T-helper 17 cell (primary cell): Measurements from ENCODE around the gene ATP2A2. TPM values are rescaled to one million over a fixed set of nuclear protein-coding genes. Genes with fewer than 3 reads are reported as not detected.

Source experiments
- ATAC-seq: fragments of 150-1000 bp; cut with Tn5 transposase; 2 replicates; pipeline ENCODE4 v1.10.0; 2021; ENCODE audit warnings: mild to moderate bottlenecking, moderate library complexity
- DNase-seq, 3 donors: peaks; one replicate each; pipeline versions ENCODE4 v3.0.0 to v3.0.0-alpha.2; 2020 to 2021
- H3K9me3 ChIP-seq: one replicate; pipeline ENCODE4 v1.7.0; 2013; ENCODE audit warnings: low read length, mild to moderate bottlenecking; ENCODE audit not compliant: control insufficient read depth, poor library complexity, severe bottlenecking
- H3K27ac Mint-ChIP-seq: one replicate; pipeline ENCODE4 v1.8.0; 2022; ENCODE audit warnings: mild to moderate bottlenecking, moderate library complexity, mixed read lengths
- H3K27me3 Mint-ChIP-seq: one replicate; pipeline ENCODE4 v1.8.0; 2022; ENCODE audit warnings: mixed read lengths
- H3K36me3 Mint-ChIP-seq: one replicate; pipeline ENCODE4 v1.8.0; 2022; ENCODE audit warnings: low read depth, mixed read lengths
- H3K4me1 Mint-ChIP-seq: one replicate; pipeline ENCODE4 v1.8.0; 2022; ENCODE audit warnings: mild to moderate bottlenecking, mixed read lengths
- H3K4me3 Mint-ChIP-seq: one replicate; pipeline ENCODE4 v1.8.0; 2022; ENCODE audit warnings: mild to moderate bottlenecking, moderate library complexity, mixed read lengths
- total RNA-seq, 4 donors: library from RNA in 2 of 4; stranded (reverse) in 2 of 4; gene quantifications; one replicate each; pipeline ENCODE4 v1.2.3 and lab custom pipeline; 2022 to 2026

Gene ATP2A2
- total RNA-seq, 2 donors from 2014 or later: 109 to 116 TPM

DNA sequence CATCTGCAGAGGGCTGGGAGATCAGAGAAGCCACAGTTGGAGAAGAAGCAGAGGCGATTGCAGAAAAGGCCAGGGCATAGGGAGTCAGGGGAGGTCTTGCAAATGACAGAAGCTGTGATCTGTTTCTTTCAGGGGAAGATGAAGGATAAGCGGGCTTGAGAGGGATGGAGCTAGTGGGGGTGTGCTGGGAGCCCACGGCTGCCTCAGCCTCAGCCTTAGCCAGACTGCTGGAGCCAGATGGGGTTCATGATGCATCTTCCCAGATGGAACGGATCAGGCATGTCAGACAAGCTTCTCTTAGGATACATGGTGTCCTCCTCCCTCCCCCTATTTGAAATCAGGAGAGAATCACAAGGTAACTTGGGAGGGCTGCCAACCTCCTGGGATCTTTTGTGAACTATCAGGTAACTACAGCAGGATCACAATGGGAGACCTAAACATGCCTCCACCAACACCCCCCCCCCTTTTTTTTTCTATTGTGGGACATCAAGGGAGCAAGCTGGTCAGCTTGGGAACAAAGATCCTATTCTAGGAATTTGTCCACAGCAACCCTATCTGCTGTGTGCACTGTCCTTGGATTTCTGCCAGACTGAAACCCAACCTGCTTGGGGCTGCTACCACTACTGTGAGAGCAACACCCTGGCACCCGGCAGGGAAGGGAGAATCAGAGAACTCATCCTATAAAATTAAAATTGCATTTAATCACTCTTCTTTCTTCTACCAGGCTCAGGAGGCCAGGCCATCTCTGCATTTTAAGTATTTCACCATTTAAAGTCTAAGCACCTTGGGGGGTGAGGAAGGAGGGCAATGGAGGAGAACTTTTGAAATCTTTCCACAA, 10.7 kb upstream of the ATP2A2 start:
- no peaks in the 10 kb centered on the region for H3K36me3 Mint-ChIP-seq
- no peaks in the 10 kb centered on the region for H3K9me3 ChIP-seq
- peak overlapping the region; percentile 11 for H3K27ac Mint-ChIP-seq
- H3K27me3 Mint-ChIP-seq: peaks cover 36% of the 10 kb centered on the region
- ATAC-seq (no peak), DNase-seq (no peak)
- H3K4me3 Mint-ChIP-seq: no peak overlapping the region
- peaks cover 2% of the 10 kb centered on the region for H3K4me1 Mint-ChIP-seq

DNA sequence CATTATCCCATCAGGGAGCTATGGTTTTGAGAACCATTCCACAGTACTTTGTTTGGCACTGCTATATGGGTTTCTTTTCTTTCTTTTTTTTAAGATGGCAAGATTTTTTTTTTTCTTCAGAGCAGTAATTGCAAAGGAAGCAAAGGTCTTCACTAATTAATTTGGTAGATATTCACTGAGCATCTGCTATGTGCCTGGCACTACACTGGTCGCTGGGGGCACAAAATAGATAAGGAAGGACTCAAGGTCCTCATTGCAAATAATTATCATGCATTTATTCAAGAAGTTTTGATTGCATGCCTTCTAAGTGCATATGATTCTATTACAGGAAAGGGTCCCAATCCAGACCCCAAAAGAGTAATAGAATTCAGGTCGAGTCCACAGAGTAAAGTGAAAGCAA, 10.0 kb upstream of the ATP2A2 start:
- H3K36me3 Mint-ChIP-seq: no peaks in the 10 kb centered on the region
- DNase-seq (no peak), ATAC-seq (no peak)
- H3K9me3 ChIP-seq: no peaks in the 10 kb centered on the region
- no peak overlapping the region for H3K4me3 Mint-ChIP-seq
- peaks cover 2% of the 10 kb centered on the region for H3K4me1 Mint-ChIP-seq
- H3K27ac Mint-ChIP-seq: no peak overlapping the region
- H3K27me3 Mint-ChIP-seq: peaks cover 36% of the 10 kb centered on the region

DNA sequence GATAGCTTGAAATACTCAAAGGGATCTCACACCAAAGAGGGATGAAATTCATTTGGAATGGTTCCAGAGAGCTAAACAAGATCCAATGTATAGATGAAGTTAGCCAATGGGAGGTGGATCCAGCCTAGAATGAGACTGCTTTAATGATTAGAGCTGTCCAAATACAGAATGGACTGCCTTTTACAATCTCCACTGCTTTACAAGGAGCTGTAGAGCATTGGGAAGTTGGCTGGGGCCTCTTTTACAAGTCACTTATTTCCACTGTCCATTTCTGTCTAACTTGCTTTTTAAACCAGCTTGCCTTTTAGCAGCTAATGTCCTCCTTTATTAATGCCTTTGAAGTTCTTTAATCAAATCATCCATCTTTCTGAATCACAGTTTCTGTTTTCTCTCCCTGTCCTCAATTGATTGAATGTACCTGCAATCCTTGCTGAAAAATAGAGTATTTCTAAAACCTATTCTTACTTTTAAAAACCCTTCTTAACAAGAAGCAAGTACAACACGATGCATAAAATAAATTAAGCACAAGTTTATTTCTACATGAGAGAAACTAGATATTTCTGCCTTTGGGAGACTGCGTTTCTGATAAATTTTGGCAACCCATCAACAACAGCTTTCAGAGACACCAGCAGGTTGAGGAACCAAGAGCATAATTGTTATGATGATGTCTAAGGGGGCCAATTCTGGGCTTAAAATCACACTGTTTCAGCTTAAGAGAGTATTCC, 3.4 kb upstream of the ATP2A2 start:
- peaks cover 13% of the 10 kb centered on the region for H3K4me1 Mint-ChIP-seq
- H3K36me3 Mint-ChIP-seq: peaks cover 2% of the 10 kb centered on the region
- peaks cover under 1% of the 10 kb centered on the region for H3K27me3 Mint-ChIP-seq
- no peak overlapping the region for H3K27ac Mint-ChIP-seq
- no peak for DNase-seq
- H3K9me3 ChIP-seq: no peaks in the 10 kb centered on the region
- H3K4me3 Mint-ChIP-seq: no peak overlapping the region
- no peak for ATAC-seq

DNA sequence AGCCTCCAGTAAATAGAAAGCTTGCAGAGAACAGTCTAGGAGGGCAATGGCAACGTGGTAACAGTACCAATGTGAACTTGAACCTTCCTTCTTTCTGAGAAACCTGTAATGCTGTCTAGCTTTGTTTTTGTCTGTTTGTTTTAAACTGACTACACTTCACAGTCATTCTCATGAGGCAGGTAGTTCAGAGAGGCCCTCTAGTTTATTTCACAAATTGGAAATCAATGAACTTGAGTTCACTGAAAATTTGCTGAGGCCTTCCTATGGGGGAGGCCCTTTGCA, 2.9 kb upstream of the ATP2A2 start:
- ATAC-seq (no peak), DNase-seq (no peak)
- no peaks in the 10 kb centered on the region for H3K9me3 ChIP-seq
- Mint-ChIP-seq H3K4me1 (peaks cover 18% of the 10 kb centered on the region), H3K27me3 (no peaks in the 10 kb centered on the region), H3K27ac (no peak overlapping the region), H3K4me3 (no peak overlapping the region), H3K36me3 (peaks cover 2% of the 10 kb centered on the region)

DNA sequence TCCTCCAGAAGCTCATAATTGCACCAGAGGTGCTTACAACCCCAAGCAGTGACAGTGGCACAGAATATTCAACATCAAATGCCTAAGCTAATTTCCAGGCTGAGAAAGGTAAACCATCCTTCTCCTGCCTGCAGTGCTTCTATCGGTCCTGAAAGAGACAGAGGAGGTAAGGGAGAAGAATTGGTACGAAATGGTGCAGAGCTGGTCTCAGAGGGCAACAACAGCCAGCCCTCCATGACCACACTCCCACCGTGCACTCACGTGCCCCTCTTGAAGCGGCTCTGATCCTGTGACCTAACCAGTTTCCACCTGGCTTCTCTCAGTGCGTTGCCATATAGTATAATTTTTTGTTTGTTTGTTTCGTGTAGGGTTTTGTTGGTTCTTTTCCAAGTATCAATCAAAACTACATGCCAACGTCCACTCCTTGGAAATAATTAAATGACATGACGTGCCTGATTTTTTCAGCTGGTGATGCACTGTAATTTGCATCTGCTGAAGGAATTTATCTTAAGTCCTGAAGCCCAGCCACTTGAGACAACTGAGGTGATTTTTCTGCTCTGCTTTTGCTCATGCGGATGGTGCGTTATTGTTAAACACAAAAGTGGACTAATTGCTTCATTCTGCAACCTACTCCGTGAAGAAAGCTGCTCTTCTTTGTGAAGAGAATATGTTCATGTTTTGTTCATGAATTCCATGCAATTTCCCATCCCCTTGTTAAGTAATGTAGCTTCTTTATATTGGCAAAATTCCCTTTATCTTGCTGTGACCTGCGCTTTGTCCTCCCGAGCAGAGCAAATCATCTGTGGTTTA, 1.3 kb upstream of the ATP2A2 start:
- peaks cover 2% of the 10 kb centered on the region for H3K36me3 Mint-ChIP-seq
- no peaks in the 10 kb centered on the region for H3K27me3 Mint-ChIP-seq
- peak overlapping the region; percentile 92 for H3K27ac Mint-ChIP-seq
- peak overlapping the region; percentile 89 for H3K4me3 Mint-ChIP-seq
- no peaks in the 10 kb centered on the region for H3K9me3 ChIP-seq
- DNase-seq (no peak), ATAC-seq (no peak)
- H3K4me1 Mint-ChIP-seq: peaks cover 31% of the 10 kb centered on the region

DNA sequence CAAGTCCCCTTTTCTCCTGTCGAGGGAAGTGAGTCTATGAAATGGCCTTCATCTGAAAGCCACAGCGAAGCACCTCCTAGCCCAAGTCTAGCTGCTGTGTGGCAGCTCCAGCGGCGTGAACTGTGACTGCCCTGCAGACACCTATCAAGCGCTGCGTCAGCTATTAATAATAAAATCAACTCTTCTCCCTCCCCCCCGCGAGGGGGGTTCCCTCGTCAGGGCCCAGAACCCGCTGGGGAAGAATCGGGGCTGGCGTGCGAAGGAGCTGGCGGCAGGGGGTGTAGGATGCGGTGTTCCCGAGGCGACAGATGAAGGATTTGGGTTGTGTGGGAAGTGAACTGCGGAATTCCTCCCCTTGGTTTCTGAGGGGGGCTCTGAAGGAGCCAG, 662 bp upstream of the ATP2A2 start:
- Mint-ChIP-seq H3K4me1 (peaks cover 36% of the 10 kb centered on the region), H3K27me3 (no peaks in the 10 kb centered on the region), H3K27ac (peak overlapping the region; percentile 92), H3K36me3 (peaks cover 5% of the 10 kb centered on the region), H3K4me3 (peak overlapping the region; percentile 89)
- DNase-seq (peak; percentile 42 to 54 (median 49)), ATAC-seq (peak; percentile 27)
- no peaks in the 10 kb centered on the region for H3K9me3 ChIP-seq

DNA sequence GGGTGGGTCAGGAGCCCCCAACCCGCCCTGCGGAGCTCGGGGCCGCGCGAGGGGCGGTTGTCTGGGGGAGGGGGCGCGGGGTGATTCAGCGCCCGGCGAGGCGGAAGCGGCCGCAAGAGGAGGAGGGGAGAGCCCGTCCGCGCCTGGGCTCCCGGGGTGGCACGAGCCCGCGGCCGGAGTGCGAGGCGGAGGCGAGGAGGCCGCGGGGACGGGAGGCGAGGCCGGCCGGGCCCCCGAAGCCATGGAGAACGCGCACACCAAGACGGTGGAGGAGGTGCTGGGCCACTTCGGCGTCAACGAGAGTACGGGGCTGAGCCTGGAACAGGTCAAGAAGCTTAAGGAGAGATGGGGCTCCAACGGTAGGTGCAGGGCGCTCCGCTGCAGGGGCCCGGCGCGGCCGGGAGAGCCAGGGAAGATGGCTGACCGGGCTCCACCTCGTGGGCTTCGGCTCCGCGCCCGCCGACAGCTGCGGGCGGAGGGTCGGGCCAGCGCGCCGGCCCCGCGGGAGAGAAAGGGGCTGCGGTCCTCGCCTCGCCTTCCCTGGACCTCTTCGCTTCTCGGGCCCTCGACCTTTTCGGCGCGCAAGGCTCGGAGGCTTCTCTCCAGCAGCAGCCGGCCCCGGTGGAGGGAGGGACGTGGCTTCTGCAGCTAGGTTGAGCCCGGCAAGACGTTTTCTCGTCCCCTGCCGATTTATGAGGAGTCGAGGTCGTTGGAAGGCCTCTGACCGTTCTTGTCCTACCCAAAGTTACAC, 677 bp downstream of the ATP2A2 start:
- ATAC-seq (peak; percentile 20), DNase-seq (peak in 1 of 3 donors; percentile 14)
- H3K27ac Mint-ChIP-seq: peak overlapping the region; percentile 90
- peaks cover 5% of the 10 kb centered on the region for H3K36me3 Mint-ChIP-seq
- no peaks in the 10 kb centered on the region for H3K27me3 Mint-ChIP-seq
- H3K9me3 ChIP-seq: no peaks in the 10 kb centered on the region
- H3K4me3 Mint-ChIP-seq: peak overlapping the region; percentile 92
- peaks cover 41% of the 10 kb centered on the region for H3K4me1 Mint-ChIP-seq

DNA sequence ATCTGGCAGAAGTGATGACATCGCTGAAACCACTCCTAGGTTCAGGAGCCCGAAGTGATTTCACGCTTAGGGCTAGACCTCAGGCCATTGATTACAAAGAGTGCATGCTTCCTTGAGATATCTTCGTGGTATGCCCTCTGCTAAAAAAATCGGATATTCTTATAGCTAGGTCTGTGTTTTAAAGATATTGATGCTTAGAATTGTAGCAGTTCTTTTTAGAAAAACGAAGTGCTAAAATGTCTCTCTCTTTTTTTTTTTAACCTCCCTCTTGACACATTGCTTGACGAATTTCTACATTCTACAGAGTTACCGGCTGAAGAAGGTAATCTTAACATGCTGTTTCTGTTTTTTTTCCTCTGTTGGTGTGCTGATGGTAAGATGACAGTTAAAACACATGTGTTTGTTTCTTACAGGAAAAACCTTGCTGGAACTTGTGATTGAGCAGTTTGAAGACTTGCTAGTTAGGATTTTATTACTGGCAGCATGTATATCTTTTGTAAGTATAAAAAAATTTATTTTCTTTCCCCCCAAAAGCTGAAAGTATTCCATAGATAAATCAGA, 1.3 kb downstream of the ATP2A2 start:
- no peaks in the 10 kb centered on the region for H3K9me3 ChIP-seq
- Mint-ChIP-seq H3K36me3 (peaks cover 5% of the 10 kb centered on the region), H3K27ac (peak overlapping the region; percentile 90), H3K4me3 (peak overlapping the region; percentile 92), H3K4me1 (peaks cover 42% of the 10 kb centered on the region), H3K27me3 (no peaks in the 10 kb centered on the region)
- ATAC-seq: no peak
- no peak for DNase-seq

DNA sequence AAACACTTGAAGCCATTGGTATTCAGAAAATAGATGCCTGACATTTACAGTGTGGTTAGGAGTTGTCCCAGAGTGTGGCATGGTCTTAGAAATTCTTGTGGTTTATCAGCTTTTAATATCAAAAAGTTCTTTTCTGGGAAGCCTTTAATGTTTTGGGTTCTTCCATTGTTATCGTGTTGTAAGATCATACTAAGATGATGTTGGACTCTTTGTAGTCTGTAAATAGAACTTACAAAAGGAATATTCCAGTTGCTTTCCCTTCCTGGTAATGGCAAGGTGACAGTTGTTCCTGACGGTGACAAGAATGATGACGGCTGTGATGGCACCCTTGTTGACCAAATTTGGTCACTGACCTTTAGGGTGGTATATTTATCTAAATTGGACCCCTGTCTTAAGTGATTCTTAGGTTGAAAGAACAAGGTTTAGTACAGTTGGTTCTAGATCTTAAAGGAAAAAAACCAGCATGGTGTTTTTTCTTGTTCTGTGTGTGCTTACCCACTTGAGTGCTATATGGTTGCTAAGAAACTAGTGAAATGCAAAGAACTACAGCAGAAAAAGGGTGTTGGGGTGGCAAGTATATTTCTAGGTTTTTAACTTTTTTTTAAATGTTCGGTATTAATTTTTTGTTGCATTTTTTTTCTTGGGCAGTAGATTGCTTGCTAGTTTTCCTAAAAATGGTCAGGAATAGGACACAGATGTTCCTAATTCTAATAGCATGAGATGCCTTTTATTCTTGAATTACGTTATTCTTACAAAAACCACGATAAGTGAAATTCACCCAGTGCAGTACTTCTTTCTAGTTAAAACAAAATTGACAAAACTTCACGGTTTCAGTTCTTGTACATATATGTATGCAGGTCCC, 2.1 kb downstream of the ATP2A2 start:
- H3K36me3 Mint-ChIP-seq: peaks cover 5% of the 10 kb centered on the region
- ATAC-seq: no peak

DNA sequence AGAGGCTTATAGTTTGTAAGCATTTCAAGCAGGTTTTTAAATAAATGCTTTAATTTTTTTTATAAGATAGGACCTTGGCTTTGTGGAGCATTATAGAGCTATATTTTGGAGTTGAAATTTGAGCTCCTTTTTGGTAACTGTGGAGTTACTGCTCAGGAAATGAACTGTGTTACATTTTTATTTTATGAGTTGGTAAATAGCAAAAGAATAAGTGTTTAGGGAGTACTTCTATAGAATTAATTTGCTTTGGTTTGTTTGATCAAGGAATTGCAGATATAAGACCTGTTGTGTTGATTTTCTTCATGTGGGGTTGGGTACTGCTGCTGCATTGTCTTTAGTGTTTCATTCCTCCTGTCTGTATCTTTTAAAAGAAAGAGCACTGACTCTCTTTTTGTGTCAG, 3.5 kb downstream of the ATP2A2 start:
- Mint-ChIP-seq H3K4me1 (peaks cover 51% of the 10 kb centered on the region), H3K4me3 (peak overlapping the region; percentile 83), H3K27me3 (no peaks in the 10 kb centered on the region), H3K27ac (peak overlapping the region; percentile 90), H3K36me3 (peaks cover 9% of the 10 kb centered on the region)
- no peak for ATAC-seq
- no peaks in the 10 kb centered on the region for H3K9me3 ChIP-seq
- no peak for DNase-seq

More for the DNA sequence above, 2.1 kb downstream of the ATP2A2 start:
- Mint-ChIP-seq H3K4me1 (peaks cover 42% of the 10 kb centered on the region), H3K27me3 (no peaks in the 10 kb centered on the region), H3K27ac (peak overlapping the region; percentile 90), H3K4me3 (peak overlapping the region; percentile 92)
- H3K9me3 ChIP-seq: no peaks in the 10 kb centered on the region
- DNase-seq: no peak

DNA sequence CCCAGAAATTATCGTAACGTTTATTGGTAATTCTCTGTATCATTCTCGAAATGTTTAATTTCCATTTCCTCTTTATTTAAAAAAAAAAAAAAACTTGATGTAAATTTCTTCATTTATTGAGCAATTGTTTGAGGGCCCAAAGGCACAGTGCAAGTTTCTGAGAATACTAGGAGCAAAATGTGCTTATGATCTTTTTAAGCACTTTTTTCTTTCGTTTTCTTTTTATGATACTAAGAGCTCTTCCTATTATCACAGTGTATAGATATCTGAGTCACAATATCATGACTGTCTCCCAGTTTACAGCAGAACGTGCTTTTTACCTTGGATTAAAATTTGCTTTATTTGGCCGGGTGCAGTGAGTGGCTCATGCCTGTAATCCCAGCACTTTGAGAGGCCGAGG, 5.6 kb downstream of the ATP2A2 start:
- H3K4me3 Mint-ChIP-seq: peak overlapping the region; percentile 86
- H3K9me3 ChIP-seq: no peaks in the 10 kb centered on the region
- H3K27me3 Mint-ChIP-seq: no peaks in the 10 kb centered on the region
- peaks cover 8% of the 10 kb centered on the region for H3K36me3 Mint-ChIP-seq
- DNase-seq: no peak
- peak overlapping the region; percentile 90 for H3K27ac Mint-ChIP-seq
- no peak for ATAC-seq
- H3K4me1 Mint-ChIP-seq: peaks cover 47% of the 10 kb centered on the region

DNA sequence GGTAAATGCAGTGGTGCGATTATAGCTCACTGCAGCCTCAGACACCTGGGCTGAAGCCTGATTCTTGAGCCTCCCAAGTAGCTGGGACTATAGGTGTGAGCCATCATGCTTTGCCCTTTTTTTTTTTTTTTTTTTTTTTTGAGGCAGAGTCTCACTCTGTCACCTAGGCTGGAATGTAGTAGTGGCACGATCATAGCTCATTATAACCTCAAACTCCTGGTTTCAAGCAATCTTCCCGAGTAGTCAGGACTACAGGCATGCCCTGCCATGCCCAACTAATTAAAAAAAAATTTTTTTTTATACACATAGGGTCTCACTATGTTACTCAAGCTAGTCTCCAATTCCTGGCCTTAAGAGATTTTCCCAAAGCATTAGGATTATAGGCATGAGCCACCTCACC, 6.9 kb downstream of the ATP2A2 start:
- ATAC-seq (no peak), DNase-seq (no peak)
- H3K27ac Mint-ChIP-seq: no peak overlapping the region
- H3K27me3 Mint-ChIP-seq: no peaks in the 10 kb centered on the region
- H3K36me3 Mint-ChIP-seq: peaks cover 7% of the 10 kb centered on the region
- no peaks in the 10 kb centered on the region for H3K9me3 ChIP-seq
- peaks cover 38% of the 10 kb centered on the region for H3K4me1 Mint-ChIP-seq
- H3K4me3 Mint-ChIP-seq: no peak overlapping the region
